GM18868 (cell line): Measurements from ENCODE around the gene TMEM117.

Experiments
- ATAC-seq: cut with Tn5 transposase; IDR thresholded peaks from one replicate; pipeline ENCODE4 v1.9.1; 2021; ENCODE audit warnings: mild to moderate bottlenecking, moderate library complexity; ENCODE audit not compliant: unreplicated experiment

TMEM117 gene

GRCh38 chr12:44076871-44077270 is 241.0 kb downstream of the TMEM117 start:
- ATAC-seq: no peak

GRCh38 chr12:44077294-44077693 is 241.4 kb downstream of the TMEM117 start:
- no peak for ATAC-seq

GRCh38 chr12:44078273-44078672 is 242.4 kb downstream of the TMEM117 start:
- ATAC-seq: no peak

- ATAC-seq: no peak
These were observed 252.8 kb downstream of the TMEM117 start for GRCh38 chr12:44088647-44089046.

GRCh38 chr12:44091948-44092606 is 256.2 kb downstream of the TMEM117 start:
- no peak for ATAC-seq

GRCh38 chr12:44098786-44099185 is 262.9 kb downstream of the TMEM117 start:
- ATAC-seq: no peak

GRCh38 chr12:44099486-44099885 is 263.6 kb downstream of the TMEM117 start:
- ATAC-seq: no peak

GRCh38 chr12:44100264-44100663 is 264.4 kb downstream of the TMEM117 start:
- ATAC-seq: no peak

GRCh38 chr12:44101475-44101874 is 265.6 kb downstream of the TMEM117 start:
- ATAC-seq: no peak

- ATAC-seq: no peak
These were observed 279.0 kb downstream of the TMEM117 start for GRCh38 chr12:44114906-44115305.

- peak; percentile 74 for ATAC-seq
These were observed 281.5 kb downstream of the TMEM117 start for GRCh38 chr12:44117337-44117736.

GRCh38 chr12:44118946-44119345 is 283.1 kb downstream of the TMEM117 start:
- ATAC-seq: no peak

GRCh38 chr12:44126806-44127205 is 290.9 kb downstream of the TMEM117 start:
- no peak for ATAC-seq

GRCh38 chr12:44127966-44128710 is 292.3 kb downstream of the TMEM117 start:
- no peak for ATAC-seq

- ATAC-seq: no peak
These were observed 307.3 kb downstream of the TMEM117 start for GRCh38 chr12:44143175-44143574.

GRCh38 chr12:44148936-44149335 is 313.1 kb downstream of the TMEM117 start:
- no peak for ATAC-seq

GRCh38 chr12:44154128-44154527 is 318.2 kb downstream of the TMEM117 start:
- no peak for ATAC-seq

GRCh38 chr12:44155358-44155757 is 319.5 kb downstream of the TMEM117 start:
- no peak for ATAC-seq

GRCh38 chr12:44157359-44157758 is 321.5 kb downstream of the TMEM117 start:
- ATAC-seq: peak; percentile 95

- no peak for ATAC-seq
These were observed 322.9 kb downstream of the TMEM117 start for GRCh38 chr12:44158746-44159145.

- ATAC-seq: no peak
These were observed 323.3 kb downstream of the TMEM117 start for GRCh38 chr12:44159216-44159615.

- ATAC-seq: no peak
These were observed 324.0 kb downstream of the TMEM117 start for GRCh38 chr12:44159862-44160261.
